GM23338 (cell line): ENCODE measurements around the gene TPK1. TPM values are rescaled to one million over a fixed set of nuclear protein-coding genes. Genes with fewer than 3 reads are reported as not detected.
A peak's percentile ranks its signal among the peaks of the same experiment; 100 is the strongest.

ENCODE experiments used
- ATAC-seq: fragments of 200-7000 bp; cut with Tn5 transposase; 3 replicates; pipeline ENCODE4 v1.9.1; 2020
- DNase-seq: peaks from one replicate; pipeline ENCODE4 v3.0.0-alpha.2; 2015; ENCODE audit warnings: low spot score
- H2AFZ ChIP-seq: fragments of 200-600 bp; sonication (generic); 2 replicates; pipeline ENCODE4 v1.8.0; 2016; ENCODE audit warnings: antibody characterized with exemption, mild to moderate bottlenecking, moderate library complexity
- H3F3A ChIP-seq: fragments of 200-600 bp; sonication (generic); replicated peaks from 2 replicates; pipeline ENCODE4 v1.8.0; 2017; ENCODE audit warnings: antibody characterized with exemption, mixed run types, low read depth
- H3K27ac ChIP-seq: fragments of 200-600 bp; sonication (generic); 2 replicates; pipeline ENCODE4 v1.6.1; 2016; ENCODE audit warnings: low read depth
- H3K27me3 ChIP-seq: fragments of 200-600 bp; sonication (generic); 2 replicates; pipeline ENCODE4 v1.8.0; 2016; ENCODE audit warnings: mild to moderate bottlenecking, mixed run types, moderate library complexity; ENCODE audit not compliant: insufficient read depth
- H3K36me3 ChIP-seq: fragments of 200-600 bp; sonication (generic); 2 replicates; pipeline ENCODE4 v1.8.0; 2016; ENCODE audit warnings: mild to moderate bottlenecking; ENCODE audit not compliant: insufficient read depth
- H3K4me1 ChIP-seq: fragments of 200-600 bp; sonication (generic); 2 replicates; pipeline ENCODE4 v1.8.0; 2016; ENCODE audit warnings: mild to moderate bottlenecking, moderate library complexity; ENCODE audit not compliant: insufficient read depth
- H3K4me2 ChIP-seq: fragments of 200-600 bp; sonication (generic); 2 replicates; pipeline ENCODE4 v1.7.1; 2017; ENCODE audit warnings: mixed run types
- H3K4me3 ChIP-seq: fragments of 200-600 bp; sonication (generic); 2 replicates; pipeline ENCODE4 v1.6.1; 2016; ENCODE audit warnings: mixed run types
- H3K79me2 ChIP-seq: fragments of 200-600 bp; sonication (generic); replicated peaks from 2 replicates; pipeline ENCODE4 v1.8.0; 2017; ENCODE audit warnings: mild to moderate bottlenecking; ENCODE audit not compliant: insufficient read depth
- H3K9me2 ChIP-seq: fragments of 200-600 bp; sonication (generic); 2 replicates; pipeline ENCODE4 v1.8.0; 2017; ENCODE audit not compliant: insufficient read depth
- H4K20me1 ChIP-seq: fragments of 200-600 bp; sonication (generic); replicated peaks from 2 replicates; pipeline ENCODE4 v1.8.0; 2017; ENCODE audit warnings: mild to moderate bottlenecking; ENCODE audit not compliant: insufficient read depth
- H3K27ac Mint-ChIP-seq: 2 replicates; pipeline ENCODE4 v1.8.0; 2020; ENCODE audit warnings: inconsistent platforms, mild to moderate bottlenecking, moderate library complexity, mixed read lengths
- H3K27me3 Mint-ChIP-seq: 3 replicates; pipeline ENCODE4 v1.8.0; 2022; ENCODE audit warnings: low read depth, mild to moderate bottlenecking, moderate library complexity, mixed read lengths, inconsistent platforms; ENCODE audit not compliant: insufficient read depth, poor library complexity
- H3K36me3 Mint-ChIP-seq: 3 replicates; pipeline ENCODE4 v1.8.0; 2021; ENCODE audit warnings: low read depth, mild to moderate bottlenecking, inconsistent platforms, moderate library complexity, mixed read lengths
- H3K4me1 Mint-ChIP-seq: 3 replicates; pipeline ENCODE4 v1.8.0; 2020; ENCODE audit warnings: mild to moderate bottlenecking, inconsistent platforms, mixed read lengths
- H3K4me3 Mint-ChIP-seq: 3 replicates; pipeline ENCODE4 v1.8.0; 2021; ENCODE audit warnings: moderate library complexity, mild to moderate bottlenecking, inconsistent platforms, mixed read lengths
- H3K9me3 Mint-ChIP-seq: 3 replicates; pipeline ENCODE4 v1.8.0; 2020; ENCODE audit warnings: moderate library complexity, mild to moderate bottlenecking, inconsistent platforms, mixed read lengths
- CREB1 ChIP-seq: fragments of 250-450 bp; sonication (Bioruptor Pico); IDR thresholded peaks from 2 replicates; pipeline ENCODE4 v1.5.0; 2020; ENCODE audit warnings: low read depth, mild to moderate bottlenecking, moderate library complexity
- EZH2 ChIP-seq: fragments of 200-600 bp; sonication (generic); IDR thresholded peaks from one replicate; pipeline ENCODE4 v1.8.0; 2017; ENCODE audit warnings: antibody characterized with exemption, mild to moderate bottlenecking, low read depth; ENCODE audit not compliant: unreplicated experiment
- EZH2phosphoT487 ChIP-seq: fragments of 200-600 bp; sonication (generic); IDR thresholded peaks from one replicate; pipeline ENCODE4 v1.8.1; 2018; ENCODE audit warnings: antibody characterized with exemption; ENCODE audit not compliant: unreplicated experiment
- JUNB ChIP-seq: IDR thresholded peaks from one replicate; pipeline ENCODE4 v1.6.1; 2016; ENCODE audit warnings: antibody characterized with exemption; ENCODE audit not compliant: unreplicated experiment
- NANOG ChIP-seq: IDR thresholded peaks from 2 replicates; pipeline ENCODE4 v1.6.1; 2016; ENCODE audit warnings: antibody characterized with exemption, borderline replicate concordance
- POLR2AphosphoS5 ChIP-seq: IDR thresholded peaks from 2 replicates; pipeline ENCODE4 v1.6.1; 2016; ENCODE audit warnings: antibody characterized with exemption, low read depth
- REST ChIP-seq: IDR thresholded peaks from one replicate; pipeline ENCODE4 v1.6.1; 2018; ENCODE audit warnings: antibody characterized with exemption; ENCODE audit not compliant: unreplicated experiment
- STAT1 ChIP-seq: IDR thresholded peaks from one replicate; pipeline ENCODE4 v1.6.1; 2016; ENCODE audit warnings: antibody characterized with exemption; ENCODE audit not compliant: unreplicated experiment
- ZNF114 ChIP-seq: fragments of 250-450 bp; sonication (Bioruptor Pico); IDR thresholded peaks from 2 replicates; pipeline ENCODE4 v1.5.0; 2020; ENCODE audit warnings: mild to moderate bottlenecking, moderate library complexity
- ZNF331 ChIP-seq: fragments of 250-450 bp; sonication (Bioruptor Pico); IDR thresholded peaks from 2 replicates; pipeline ENCODE4 v1.5.0; 2020; ENCODE audit warnings: low read depth, mild to moderate bottlenecking, moderate library complexity
- polyA plus RNA-seq: library from polyadenylated mRNA; unstranded; fragments of >200 nt; fragmentation: Nextera tagmentation; extraction: Ambion mirVana; gene quantifications from 2 replicates; pipeline ENCODE4 v1.2.1, GENCODE V29; 2016
- total RNA-seq: library from RNA; depleted of rRNA; stranded (reverse); fragments of >200 nt; shearing (Covaris generic); gene quantifications from 2 replicates; pipeline ENCODE4 v1.2.3, GENCODE V29; 2014
- TF ChIP-seq, protein P1 (sequence below): IDR thresholded peaks from 2 replicates; pipeline ENCODE4 v1.6.1; 2016; ENCODE audit warnings: antibody characterized with exemption
- TF ChIP-seq, protein P2 (sequence below), 2 experiments: fragments of 200-600 bp in 1 of 2; sonication (generic) in 1 of 2; conservative IDR thresholded peaks; 2 replicates each; pipeline versions ENCODE4 v1.5.1 to v1.6.1; 2016 to 2017; ENCODE audit warnings: antibody characterized with exemption in 2 of 2, low read depth in 2 of 2, mild to moderate bottlenecking in 2 of 2, moderate library complexity in 1 of 2
- TF ChIP-seq, protein P3 (sequence below): fragments of 250-450 bp; sonication (Bioruptor Pico); IDR thresholded peaks from 2 replicates; pipeline ENCODE4 v1.5.0; 2020; ENCODE audit warnings: mild to moderate bottlenecking, moderate library complexity

The TPK1 gene
- total and polyA plus RNA-seq, 2 experiments from 2014 or later: 2.6 to 2.9 TPM

DNA sequence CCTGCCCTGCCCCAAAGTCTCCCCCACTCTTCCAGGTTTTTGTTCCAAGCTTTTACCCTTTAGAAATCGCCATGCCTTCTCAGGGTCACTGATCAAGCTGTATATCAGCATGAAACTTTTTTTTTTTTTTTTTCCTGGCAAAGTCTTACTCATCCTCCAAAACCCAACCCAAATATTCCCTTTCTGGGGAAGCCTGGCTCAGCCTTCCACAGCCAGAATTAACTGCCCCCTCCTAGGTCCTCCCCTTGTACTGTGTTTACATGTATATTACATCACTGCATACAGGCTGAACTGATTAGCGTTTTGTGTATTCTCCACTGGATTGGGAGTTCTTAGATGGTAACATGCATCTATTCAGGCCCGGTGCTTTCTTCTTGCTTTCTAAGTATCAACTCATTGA is 427.7 kb downstream of the TPK1 start:
- Mint-ChIP-seq H3K4me1 (peaks cover 14% of the 10 kb centered on the region), H3K27ac (no peak overlapping the region), H3K36me3 (no peaks in the 10 kb centered on the region), H3K9me3 (no peaks in the 10 kb centered on the region), H3K27me3 (no peaks in the 10 kb centered on the region), H3K4me3 (no peak overlapping the region)
- no peak overlapping the region for H3K4me2 ChIP-seq
- no peaks in the 10 kb centered on the region for H3K9me2 ChIP-seq
- no peak overlapping the region for H3K4me3 ChIP-seq
- H3K36me3 ChIP-seq: no peaks in the 10 kb centered on the region
- DNase-seq: no peak
- no peak overlapping the region for H3K27ac ChIP-seq
- H3F3A ChIP-seq: no peaks in the 10 kb centered on the region
- no peak for ATAC-seq
- H3K4me1 ChIP-seq: peaks cover 4% of the 10 kb centered on the region; the same call in 1 of the 2 replicates
- no peaks in the 10 kb centered on the region for H3K27me3 ChIP-seq
- H3K79me2 ChIP-seq: no peaks in the 10 kb centered on the region
- TF ChIP-seq, protein P1, sequence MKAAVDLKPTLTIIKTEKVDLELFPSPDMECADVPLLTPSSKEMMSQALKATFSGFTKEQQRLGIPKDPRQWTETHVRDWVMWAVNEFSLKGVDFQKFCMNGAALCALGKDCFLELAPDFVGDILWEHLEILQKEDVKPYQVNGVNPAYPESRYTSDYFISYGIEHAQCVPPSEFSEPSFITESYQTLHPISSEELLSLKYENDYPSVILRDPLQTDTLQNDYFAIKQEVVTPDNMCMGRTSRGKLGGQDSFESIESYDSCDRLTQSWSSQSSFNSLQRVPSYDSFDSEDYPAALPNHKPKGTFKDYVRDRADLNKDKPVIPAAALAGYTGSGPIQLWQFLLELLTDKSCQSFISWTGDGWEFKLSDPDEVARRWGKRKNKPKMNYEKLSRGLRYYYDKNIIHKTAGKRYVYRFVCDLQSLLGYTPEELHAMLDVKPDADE: no peak
- TF ChIP-seq REST (no peak), NANOG (no peak), JUNB (no peak), EZH2 (no peak), ZNF114 (CRISPR knock-in tag) (no peak), EZH2phosphoT487 (no peak), ZNF331 (CRISPR knock-in tag) (no peak), POLR2AphosphoS5 (no peak), CREB1 (no peak), STAT1 (no peak)
- TF ChIP-seq, protein P2, sequence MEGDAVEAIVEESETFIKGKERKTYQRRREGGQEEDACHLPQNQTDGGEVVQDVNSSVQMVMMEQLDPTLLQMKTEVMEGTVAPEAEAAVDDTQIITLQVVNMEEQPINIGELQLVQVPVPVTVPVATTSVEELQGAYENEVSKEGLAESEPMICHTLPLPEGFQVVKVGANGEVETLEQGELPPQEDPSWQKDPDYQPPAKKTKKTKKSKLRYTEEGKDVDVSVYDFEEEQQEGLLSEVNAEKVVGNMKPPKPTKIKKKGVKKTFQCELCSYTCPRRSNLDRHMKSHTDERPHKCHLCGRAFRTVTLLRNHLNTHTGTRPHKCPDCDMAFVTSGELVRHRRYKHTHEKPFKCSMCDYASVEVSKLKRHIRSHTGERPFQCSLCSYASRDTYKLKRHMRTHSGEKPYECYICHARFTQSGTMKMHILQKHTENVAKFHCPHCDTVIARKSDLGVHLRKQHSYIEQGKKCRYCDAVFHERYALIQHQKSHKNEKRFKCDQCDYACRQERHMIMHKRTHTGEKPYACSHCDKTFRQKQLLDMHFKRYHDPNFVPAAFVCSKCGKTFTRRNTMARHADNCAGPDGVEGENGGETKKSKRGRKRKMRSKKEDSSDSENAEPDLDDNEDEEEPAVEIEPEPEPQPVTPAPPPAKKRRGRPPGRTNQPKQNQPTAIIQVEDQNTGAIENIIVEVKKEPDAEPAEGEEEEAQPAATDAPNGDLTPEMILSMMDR (conservative IDR thresholded peaks at IDR 0.05; ENCODE audit: low read depth in 2 of 2): no peak
- TF ChIP-seq, protein P3, sequence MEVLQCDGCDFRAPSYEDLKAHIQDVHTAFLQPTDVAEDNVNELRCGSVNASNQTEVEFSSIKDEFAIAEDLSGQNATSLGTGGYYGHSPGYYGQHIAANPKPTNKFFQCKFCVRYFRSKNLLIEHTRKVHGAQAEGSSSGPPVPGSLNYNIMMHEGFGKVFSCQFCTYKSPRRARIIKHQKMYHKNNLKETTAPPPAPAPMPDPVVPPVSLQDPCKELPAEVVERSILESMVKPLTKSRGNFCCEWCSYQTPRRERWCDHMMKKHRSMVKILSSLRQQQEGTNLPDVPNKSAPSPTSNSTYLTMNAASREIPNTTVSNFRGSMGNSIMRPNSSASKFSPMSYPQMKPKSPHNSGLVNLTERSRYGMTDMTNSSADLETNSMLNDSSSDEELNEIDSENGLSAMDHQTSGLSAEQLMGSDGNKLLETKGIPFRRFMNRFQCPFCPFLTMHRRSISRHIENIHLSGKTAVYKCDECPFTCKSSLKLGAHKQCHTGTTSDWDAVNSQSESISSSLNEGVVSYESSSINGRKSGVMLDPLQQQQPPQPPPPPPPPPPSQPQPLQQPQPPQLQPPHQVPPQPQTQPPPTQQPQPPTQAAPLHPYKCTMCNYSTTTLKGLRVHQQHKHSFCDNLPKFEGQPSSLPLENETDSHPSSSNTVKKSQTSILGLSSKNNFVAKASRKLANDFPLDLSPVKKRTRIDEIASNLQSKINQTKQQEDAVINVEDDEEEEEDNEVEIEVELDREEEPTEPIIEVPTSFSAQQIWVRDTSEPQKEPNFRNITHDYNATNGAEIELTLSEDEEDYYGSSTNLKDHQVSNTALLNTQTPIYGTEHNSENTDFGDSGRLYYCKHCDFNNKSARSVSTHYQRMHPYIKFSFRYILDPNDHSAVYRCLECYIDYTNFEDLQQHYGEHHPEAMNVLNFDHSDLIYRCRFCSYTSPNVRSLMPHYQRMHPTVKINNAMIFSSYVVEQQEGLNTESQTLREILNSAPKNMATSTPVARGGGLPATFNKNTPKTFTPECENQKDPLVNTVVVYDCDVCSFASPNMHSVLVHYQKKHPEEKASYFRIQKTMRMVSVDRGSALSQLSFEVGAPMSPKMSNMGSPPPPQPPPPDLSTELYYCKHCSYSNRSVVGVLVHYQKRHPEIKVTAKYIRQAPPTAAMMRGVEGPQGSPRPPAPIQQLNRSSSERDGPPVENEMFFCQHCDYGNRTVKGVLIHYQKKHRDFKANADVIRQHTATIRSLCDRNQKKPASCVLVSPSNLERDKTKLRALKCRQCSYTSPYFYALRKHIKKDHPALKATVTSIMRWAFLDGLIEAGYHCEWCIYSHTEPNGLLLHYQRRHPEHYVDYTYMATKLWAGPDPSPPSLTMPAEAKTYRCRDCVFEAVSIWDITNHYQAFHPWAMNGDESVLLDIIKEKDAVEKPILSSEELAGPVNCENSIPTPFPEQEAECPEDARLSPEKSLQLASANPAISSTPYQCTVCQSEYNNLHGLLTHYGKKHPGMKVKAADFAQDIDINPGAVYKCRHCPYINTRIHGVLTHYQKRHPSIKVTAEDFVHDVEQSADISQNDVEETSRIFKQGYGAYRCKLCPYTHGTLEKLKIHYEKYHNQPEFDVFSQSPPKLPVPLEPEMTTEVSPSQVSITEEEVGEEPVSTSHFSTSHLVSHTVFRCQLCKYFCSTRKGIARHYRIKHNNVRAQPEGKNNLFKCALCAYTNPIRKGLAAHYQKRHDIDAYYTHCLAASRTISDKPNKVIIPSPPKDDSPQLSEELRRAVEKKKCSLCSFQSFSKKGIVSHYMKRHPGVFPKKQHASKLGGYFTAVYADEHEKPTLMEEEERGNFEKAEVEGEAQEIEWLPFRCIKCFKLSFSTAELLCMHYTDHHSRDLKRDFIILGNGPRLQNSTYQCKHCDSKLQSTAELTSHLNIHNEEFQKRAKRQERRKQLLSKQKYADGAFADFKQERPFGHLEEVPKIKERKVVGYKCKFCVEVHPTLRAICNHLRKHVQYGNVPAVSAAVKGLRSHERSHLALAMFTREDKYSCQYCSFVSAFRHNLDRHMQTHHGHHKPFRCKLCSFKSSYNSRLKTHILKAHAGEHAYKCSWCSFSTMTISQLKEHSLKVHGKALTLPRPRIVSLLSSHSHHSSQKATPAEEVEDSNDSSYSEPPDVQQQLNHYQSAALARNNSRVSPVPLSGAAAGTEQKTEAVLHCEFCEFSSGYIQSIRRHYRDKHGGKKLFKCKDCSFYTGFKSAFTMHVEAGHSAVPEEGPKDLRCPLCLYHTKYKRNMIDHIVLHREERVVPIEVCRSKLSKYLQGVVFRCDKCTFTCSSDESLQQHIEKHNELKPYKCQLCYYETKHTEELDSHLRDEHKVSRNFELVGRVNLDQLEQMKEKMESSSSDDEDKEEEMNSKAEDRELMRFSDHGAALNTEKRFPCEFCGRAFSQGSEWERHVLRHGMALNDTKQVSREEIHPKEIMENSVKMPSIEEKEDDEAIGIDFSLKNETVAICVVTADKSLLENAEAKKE (CRISPR knock-in tag): no peak
- H4K20me1 ChIP-seq: no peaks in the 10 kb centered on the region
- H2AFZ ChIP-seq: peak overlapping the region; percentile 90
